Brain pericyte (primary cell): ENCODE results near the gene FAM110A.
"Not testable (repeated sequence)": the region's sequence is repeated elsewhere in the genome, so short reads cannot be mapped to it uniquely, and the experiment has no call there.

Experiments
- DNase-seq: peaks from one replicate; pipeline ENCODE4 v3.0.0-alpha.2; 2012; ENCODE audit warnings: low read depth, low spot score

The FAM110A gene

GRCh38 chr20:833450-834150, at the start of gene FAM110A:
TSS of gene FAM110A (plus strand) at chr20:833715. CDS start at chr20:844805, 11,090 bp downstream.
- peak; percentile 71 for DNase-seq

GRCh38 chr20:787825-788224, 45.7 kb upstream of the FAM110A start:
- no peak for DNase-seq

- DNase-seq, result no peak
Observed at GRCh38 chr20:791056-791455, 42.5 kb upstream of the FAM110A start.

GRCh38 chr20:792248-792647, 41.3 kb upstream of the FAM110A start:
- no peak for DNase-seq

- DNase-seq, result no peak
Observed at GRCh38 chr20:796921-797320, 36.6 kb upstream of the FAM110A start.

GRCh38 chr20:798746-799145, 34.8 kb upstream of the FAM110A start:
- DNase-seq, result not testable (repeated sequence)

- not testable (repeated sequence) for DNase-seq
Observed at GRCh38 chr20:800026-800425, 33.5 kb upstream of the FAM110A start.

GRCh38 chr20:801678-802077, 31.8 kb upstream of the FAM110A start:
- DNase-seq, result no peak

GRCh38 chr20:805713-806112, 27.8 kb upstream of the FAM110A start:
- DNase-seq, result no peak

GRCh38 chr20:811776-812434, 21.6 kb upstream of the FAM110A start:
- DNase-seq, result not testable (repeated sequence)

GRCh38 chr20:812435-812814, 21.1 kb upstream of the FAM110A start:
- DNase-seq, result not testable (repeated sequence)

- DNase-seq, result no peak
Observed at GRCh38 chr20:813390-813789, 20.1 kb upstream of the FAM110A start.

GRCh38 chr20:815226-815625, 18.3 kb upstream of the FAM110A start:
- no peak for DNase-seq

- DNase-seq, result no peak
Observed at GRCh38 chr20:815914-816606, 17.5 kb upstream of the FAM110A start.

GRCh38 chr20:818001-818664, 15.4 kb upstream of the FAM110A start:
- no peak for DNase-seq

GRCh38 chr20:819680-820322, 13.7 kb upstream of the FAM110A start:
- no peak for DNase-seq

GRCh38 chr20:820323-820953, 13.1 kb upstream of the FAM110A start:
- DNase-seq, result no peak

GRCh38 chr20:821046-821730, 12.3 kb upstream of the FAM110A start:
- DNase-seq, result no peak

GRCh38 chr20:821731-822065, 11.8 kb upstream of the FAM110A start:
- DNase-seq, result no peak

GRCh38 chr20:822651-823573, 10.6 kb upstream of the FAM110A start:
- DNase-seq, result no peak
